GDM1 (cell line): ENCODE data around the gene CLOCK.

Experiments used
- DNase-seq: peaks from one replicate; lab custom pipeline; 2025; lab: John Stamatoyannopoulos, UW

CLOCK gene

GRCh38 chr4:55416176-55416575 is 130.5 kb downstream of the CLOCK start:
- DNase-seq, result no peak

GRCh38 chr4:55411621-55412020 is 135.1 kb downstream of the CLOCK start:
- no peak for DNase-seq

- no peak for DNase-seq
These were observed 136.3 kb downstream of the CLOCK start for GRCh38 chr4:55410431-55410830.

GRCh38 chr4:55409468-55410171 is 137.1 kb downstream of the CLOCK start:
- no peak for DNase-seq

- DNase-seq, result no peak
These were observed 138.9 kb downstream of the CLOCK start for GRCh38 chr4:55407764-55408163.

- DNase-seq, result no peak
These were observed 139.6 kb downstream of the CLOCK start for GRCh38 chr4:55407119-55407518.

- no peak for DNase-seq
These were observed 140.2 kb downstream of the CLOCK start for GRCh38 chr4:55406545-55406944.

GRCh38 chr4:55405073-55405472 is 141.6 kb downstream of the CLOCK start:
- no peak for DNase-seq

- DNase-seq, result no peak
These were observed 147.1 kb downstream of the CLOCK start for GRCh38 chr4:55399581-55399980.

GRCh38 chr4:55398966-55399365 is 147.7 kb downstream of the CLOCK start:
- DNase-seq, result no peak

- no peak for DNase-seq
These were observed 148.2 kb downstream of the CLOCK start for GRCh38 chr4:55398461-55398860.

- no peak for DNase-seq
These were observed 149.0 kb downstream of the CLOCK start for GRCh38 chr4:55397520-55398321.

GRCh38 chr4:55397126-55397436 is 149.6 kb downstream of the CLOCK start:
- DNase-seq, result no peak

- no peak for DNase-seq
These were observed 150.2 kb downstream of the CLOCK start for GRCh38 chr4:55396308-55397125.

- peak; percentile 88 for DNase-seq
These were observed 151.0 kb downstream of the CLOCK start, which contains the start of gene TMEM165 for GRCh38 chr4:55395529-55396307. Gene TMEM165 (plus strand): TSS chr4:55395957. CDS start chr4:55396190, 233 bp downstream.

GRCh38 chr4:55395218-55395528 is 151.5 kb downstream of the CLOCK start:
- no peak for DNase-seq

GRCh38 chr4:55393461-55394320 is 153.0 kb downstream of the CLOCK start:
- no peak for DNase-seq

- DNase-seq, result no peak
These were observed 159.9 kb downstream of the CLOCK start for GRCh38 chr4:55386840-55387239.

GRCh38 chr4:55386073-55386472 is 160.6 kb downstream of the CLOCK start:
- DNase-seq, result no peak

GRCh38 chr4:55385201-55385649 is 161.5 kb downstream of the CLOCK start:
- no peak for DNase-seq

GRCh38 chr4:55382488-55383003 is 164.2 kb downstream of the CLOCK start:
- DNase-seq, result no peak
